Measurements from ENCODE around the gene PPM1A.

The PPM1A gene

GRCh38 chr14:60233251-60233650 is 15.8 kb upstream of the PPM1A start:
- no peaks in the 10 kb centered on the region for H3K27me3 ChIP-seq (ENCODE audit: control insufficient read depth in 1 of 2, insufficient read depth in 1 of 2, low read length in 2 of 2)
- H2BK12ac ChIP-seq (ENCODE audit: low read length in 2 of 2): no peak overlapping the region
- H3K79me1 ChIP-seq (replicated peaks; ENCODE audit: low read length, poor library complexity, severe bottlenecking): no peaks in the 10 kb centered on the region
- no peak overlapping the region for H3K27ac ChIP-seq (ENCODE audit: low read length, poor library complexity, severe bottlenecking)
- no peak overlapping the region for H3K18ac ChIP-seq (ENCODE audit: low read depth in 1 of 2, low read length in 2 of 2)
- H4K8ac ChIP-seq (ENCODE audit: low read length): no peak overlapping the region
- peak; percentile 34 for DNase-seq
- H3K36me3 ChIP-seq (ENCODE audit: control insufficient read depth in 1 of 2, insufficient read depth in 2 of 2, low read depth in 1 of 2, low read length in 2 of 2): no peaks in the 10 kb centered on the region
- H3K4me2 ChIP-seq (ENCODE audit: low read length, poor library complexity, severe bottlenecking): no peak overlapping the region
- no peak overlapping the region for H4K91ac ChIP-seq (ENCODE audit: low read length)
- no peak overlapping the region for H3K23ac ChIP-seq (ENCODE audit: low read length in 2 of 2)
- WGBS: 74% methylated on average over 2 of the region's 3 CpGs
- no peak overlapping the region for H2AK5ac ChIP-seq (ENCODE audit: low read length, severe bottlenecking)
- no peaks in the 10 kb centered on the region for H3K4me1 ChIP-seq (ENCODE audit: control insufficient read depth, insufficient read depth, low read depth, low read length)
- H3K14ac ChIP-seq (ENCODE audit: low read length in 2 of 2): no peak overlapping the region
- no peak overlapping the region for H3K9ac ChIP-seq (ENCODE audit: low read length)
- peaks cover 17% of the 10 kb centered on the region for H3K9me3 ChIP-seq (ENCODE audit: control insufficient read depth, low read length)
- no peak overlapping the region for H2BK15ac ChIP-seq (ENCODE audit: low read depth, poor library complexity, severe bottlenecking)
- H2AFZ ChIP-seq (ENCODE audit: low read depth, low read length): no peak overlapping the region
- no peak overlapping the region for H3K4ac ChIP-seq (ENCODE audit: low read depth in 1 of 2, low read length in 2 of 2)
- H2BK5ac ChIP-seq (ENCODE audit: low read depth, low read length, poor library complexity, severe bottlenecking): no peak overlapping the region
- no peak overlapping the region for H3K4me3 ChIP-seq (ENCODE audit: insufficient read depth in 1 of 2, low read depth in 1 of 2, low read length in 2 of 2)
- H2BK120ac ChIP-seq (ENCODE audit: low read depth, low read length): no peak overlapping the region

- Histone ChIP-seq H3K4me2 (ENCODE audit: low read length, poor library complexity, severe bottlenecking) (no peak overlapping the region), H3K9ac (ENCODE audit: low read length) (no peak overlapping the region), H3K23ac (ENCODE audit: low read length in 2 of 2) (no peak overlapping the region), H4K8ac (ENCODE audit: low read length) (no peak overlapping the region), H2BK5ac (ENCODE audit: low read depth, low read length, poor library complexity, severe bottlenecking) (no peak overlapping the region), H2BK12ac (ENCODE audit: low read length in 2 of 2) (no peak overlapping the region), H3K9me3 (ENCODE audit: control insufficient read depth, low read length) (peaks cover 17% of the 10 kb centered on the region), H3K14ac (ENCODE audit: low read length in 2 of 2) (no peak overlapping the region), H3K4me1 (ENCODE audit: control insufficient read depth, insufficient read depth, low read depth, low read length) (no peaks in the 10 kb centered on the region), H2BK15ac (ENCODE audit: low read depth, poor library complexity, severe bottlenecking) (no peak overlapping the region), H2BK120ac (ENCODE audit: low read depth, low read length) (no peak overlapping the region), H3K4me3 (ENCODE audit: insufficient read depth in 1 of 2, low read depth in 1 of 2, low read length in 2 of 2) (no peak overlapping the region), H3K27ac (ENCODE audit: low read length, poor library complexity, severe bottlenecking) (no peak overlapping the region), H4K91ac (ENCODE audit: low read length) (no peak overlapping the region), H3K4ac (ENCODE audit: low read depth in 1 of 2, low read length in 2 of 2) (no peak overlapping the region), H3K79me1 (replicated peaks; ENCODE audit: low read length, poor library complexity, severe bottlenecking) (no peaks in the 10 kb centered on the region), H2AK5ac (ENCODE audit: low read length, severe bottlenecking) (no peak overlapping the region), H3K36me3 (ENCODE audit: control insufficient read depth in 1 of 2, insufficient read depth in 2 of 2, low read depth in 1 of 2, low read length in 2 of 2) (no peaks in the 10 kb centered on the region), H3K27me3 (ENCODE audit: control insufficient read depth in 1 of 2, insufficient read depth in 1 of 2, low read length in 2 of 2) (no peaks in the 10 kb centered on the region), H3K18ac (ENCODE audit: low read depth in 1 of 2, low read length in 2 of 2) (no peak overlapping the region), H2AFZ (ENCODE audit: low read depth, low read length) (no peak overlapping the region)
- no peak for DNase-seq
These were observed 15.1 kb upstream of the PPM1A start for GRCh38 chr14:60233891-60234290.

GRCh38 chr14:60235440-60235839 is 13.6 kb upstream of the PPM1A start:
- H3K14ac ChIP-seq (ENCODE audit: low read length in 2 of 2): no peak overlapping the region
- H3K4ac ChIP-seq (ENCODE audit: low read depth in 1 of 2, low read length in 2 of 2): no peak overlapping the region
- 100% methylated on average over 1 of the region's 2 CpGs for WGBS
- H3K18ac ChIP-seq (ENCODE audit: low read depth in 1 of 2, low read length in 2 of 2): no peak overlapping the region
- H3K9ac ChIP-seq (ENCODE audit: low read length): no peak overlapping the region
- no peak overlapping the region for H2AFZ ChIP-seq (ENCODE audit: low read depth, low read length)
- no peak overlapping the region for H3K27ac ChIP-seq (ENCODE audit: low read length, poor library complexity, severe bottlenecking)
- no peak for DNase-seq
- H2BK120ac ChIP-seq (ENCODE audit: low read depth, low read length): no peak overlapping the region
- H2BK5ac ChIP-seq (ENCODE audit: low read depth, low read length, poor library complexity, severe bottlenecking): no peak overlapping the region
- H4K91ac ChIP-seq (ENCODE audit: low read length): no peak overlapping the region
- H3K23ac ChIP-seq (ENCODE audit: low read length in 2 of 2): no peak overlapping the region
- H3K9me3 ChIP-seq (ENCODE audit: control insufficient read depth, low read length): peaks cover 17% of the 10 kb centered on the region
- no peak overlapping the region for H3K4me2 ChIP-seq (ENCODE audit: low read length, poor library complexity, severe bottlenecking)
- no peak overlapping the region for H4K8ac ChIP-seq (ENCODE audit: low read length)
- H3K4me3 ChIP-seq (ENCODE audit: insufficient read depth in 1 of 2, low read depth in 1 of 2, low read length in 2 of 2): no peak overlapping the region
- H3K4me1 ChIP-seq (ENCODE audit: control insufficient read depth, insufficient read depth, low read depth, low read length): no peaks in the 10 kb centered on the region
- no peak overlapping the region for H2BK12ac ChIP-seq (ENCODE audit: low read length in 2 of 2)
- no peaks in the 10 kb centered on the region for H3K27me3 ChIP-seq (ENCODE audit: control insufficient read depth in 1 of 2, insufficient read depth in 1 of 2, low read length in 2 of 2)
- H2BK15ac ChIP-seq (ENCODE audit: low read depth, poor library complexity, severe bottlenecking): no peak overlapping the region
- H3K79me1 ChIP-seq (replicated peaks; ENCODE audit: low read length, poor library complexity, severe bottlenecking): no peaks in the 10 kb centered on the region
- H2AK5ac ChIP-seq (ENCODE audit: low read length, severe bottlenecking): no peak overlapping the region
- no peaks in the 10 kb centered on the region for H3K36me3 ChIP-seq (ENCODE audit: control insufficient read depth in 1 of 2, insufficient read depth in 2 of 2, low read depth in 1 of 2, low read length in 2 of 2)

- no peak overlapping the region for H3K23ac ChIP-seq (ENCODE audit: low read length in 2 of 2)
- H3K18ac ChIP-seq (ENCODE audit: low read depth in 1 of 2, low read length in 2 of 2): no peak overlapping the region
- H3K27me3 ChIP-seq (ENCODE audit: control insufficient read depth in 1 of 2, insufficient read depth in 1 of 2, low read length in 2 of 2): no peaks in the 10 kb centered on the region
- H3K4ac ChIP-seq (ENCODE audit: low read depth in 1 of 2, low read length in 2 of 2): no peak overlapping the region
- H4K8ac ChIP-seq (ENCODE audit: low read length): no peak overlapping the region
- WGBS: 63% methylated on average over 2 of the region's 3 CpGs
- peak overlapping the region in 1 of 2 experiments; percentile 75 for H3K14ac ChIP-seq (ENCODE audit: low read length in 2 of 2)
- H3K4me1 ChIP-seq (ENCODE audit: control insufficient read depth, insufficient read depth, low read depth, low read length): no peaks in the 10 kb centered on the region
- no peak overlapping the region for H3K4me3 ChIP-seq (ENCODE audit: insufficient read depth in 1 of 2, low read depth in 1 of 2, low read length in 2 of 2)
- H2AK5ac ChIP-seq (ENCODE audit: low read length, severe bottlenecking): no peak overlapping the region
- H3K27ac ChIP-seq (ENCODE audit: low read length, poor library complexity, severe bottlenecking): no peak overlapping the region
- H3K79me1 ChIP-seq (replicated peaks; ENCODE audit: low read length, poor library complexity, severe bottlenecking): no peaks in the 10 kb centered on the region
- no peaks in the 10 kb centered on the region for H3K36me3 ChIP-seq (ENCODE audit: control insufficient read depth in 1 of 2, insufficient read depth in 2 of 2, low read depth in 1 of 2, low read length in 2 of 2)
- no peak overlapping the region for H3K9ac ChIP-seq (ENCODE audit: low read length)
- no peak overlapping the region for H2BK12ac ChIP-seq (ENCODE audit: low read length in 2 of 2)
- H4K91ac ChIP-seq (ENCODE audit: low read length): no peak overlapping the region
- no peak overlapping the region for H2BK15ac ChIP-seq (ENCODE audit: low read depth, poor library complexity, severe bottlenecking)
- no peak overlapping the region for H2AFZ ChIP-seq (ENCODE audit: low read depth, low read length)
- H2BK120ac ChIP-seq (ENCODE audit: low read depth, low read length): no peak overlapping the region
- H2BK5ac ChIP-seq (ENCODE audit: low read depth, low read length, poor library complexity, severe bottlenecking): no peak overlapping the region
- no peaks in the 10 kb centered on the region for H3K9me3 ChIP-seq (ENCODE audit: control insufficient read depth, low read length)
- DNase-seq: no peak
- H3K4me2 ChIP-seq (ENCODE audit: low read length, poor library complexity, severe bottlenecking): no peak overlapping the region
These were observed 10.1 kb upstream of the PPM1A start for GRCh38 chr14:60238955-60239354.

Measured in mesenchymal stem cell (in vitro differentiated cells and primary cell).